ENCODE data around the gene PHF23.
"Not testable (repeated sequence)": the region's sequence is repeated elsewhere in the genome, so short reads cannot be mapped to it uniquely, and the experiment has no call there.

Gene PHF23

DNA sequence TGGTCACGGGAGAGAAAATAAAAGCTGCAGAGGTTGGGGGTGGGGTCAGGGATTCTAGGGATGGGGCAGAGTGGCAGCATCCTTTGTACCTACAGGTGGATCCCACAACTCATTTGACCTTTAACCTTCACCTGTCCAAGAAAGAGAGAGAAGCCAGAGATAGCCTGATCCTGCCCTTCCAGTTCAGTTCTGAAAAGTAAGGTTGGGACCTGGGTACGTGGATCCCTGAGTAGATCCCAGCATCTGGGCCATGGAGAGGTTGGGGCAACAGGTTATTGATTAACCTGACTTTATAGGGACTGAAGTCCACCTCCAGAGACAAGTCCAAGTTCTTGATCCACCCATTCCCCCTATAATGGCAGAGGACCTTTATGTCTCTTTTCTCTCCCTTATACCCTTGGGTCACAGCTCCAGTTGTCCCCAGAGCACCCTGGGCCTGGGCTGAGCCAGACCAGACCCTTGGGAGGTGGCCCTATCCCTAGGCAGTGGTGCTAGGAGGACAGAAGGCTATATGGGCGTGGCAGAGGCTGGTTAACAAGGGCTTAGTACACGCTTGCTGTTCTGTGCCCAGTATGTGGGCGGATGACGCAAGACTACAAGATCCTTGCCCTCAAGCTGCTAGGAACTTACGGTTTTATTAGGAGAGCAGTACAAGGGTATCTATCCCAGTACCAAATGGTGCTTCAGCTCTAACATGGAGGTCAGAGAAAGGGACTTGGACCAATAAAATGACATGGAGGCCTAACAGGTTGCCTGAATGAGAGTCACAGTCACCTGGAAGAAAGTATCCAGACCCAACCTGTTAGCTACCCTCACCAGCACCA, 19.7 kb upstream of the PHF23 start:
- DNase-seq: no peak

DNA sequence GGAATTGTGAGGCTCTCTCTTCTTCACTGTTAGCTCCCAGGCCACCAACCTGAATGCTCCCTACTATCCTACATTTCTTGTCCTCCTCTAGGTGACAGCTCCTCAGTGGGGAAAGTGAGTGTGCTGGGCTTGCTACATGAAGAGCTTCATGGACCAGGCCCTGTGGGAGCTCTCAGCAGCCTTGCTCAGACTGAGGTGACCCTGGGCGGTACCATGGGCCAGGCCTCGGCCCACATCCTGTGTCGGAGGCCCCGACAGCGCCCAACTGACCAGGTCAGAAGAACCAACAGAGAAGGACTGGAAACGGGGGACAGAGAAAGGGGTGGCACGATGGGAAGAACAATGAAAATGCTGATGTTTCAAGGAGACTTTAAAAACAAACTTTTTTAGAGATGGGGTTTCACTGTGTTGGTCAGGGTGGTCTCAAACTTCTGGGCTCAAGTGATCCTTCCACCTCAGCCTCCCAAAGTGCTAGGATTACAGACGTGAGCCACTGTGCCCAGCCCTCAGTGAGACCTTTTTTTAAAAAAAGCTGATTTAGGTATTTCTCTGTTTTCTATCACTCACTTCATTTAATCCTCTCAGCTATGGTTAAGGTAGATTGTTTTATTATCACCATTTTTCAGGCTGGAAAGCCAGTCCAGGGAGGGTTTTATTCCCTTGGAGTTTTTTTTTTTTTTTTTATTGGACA, 17.7 kb upstream of the PHF23 start:
- no peak for DNase-seq

- no peak for DNase-seq
Observed at GRCh38 chr17:7254511-7254910, 15.3 kb upstream of the PHF23 start.

DNA sequence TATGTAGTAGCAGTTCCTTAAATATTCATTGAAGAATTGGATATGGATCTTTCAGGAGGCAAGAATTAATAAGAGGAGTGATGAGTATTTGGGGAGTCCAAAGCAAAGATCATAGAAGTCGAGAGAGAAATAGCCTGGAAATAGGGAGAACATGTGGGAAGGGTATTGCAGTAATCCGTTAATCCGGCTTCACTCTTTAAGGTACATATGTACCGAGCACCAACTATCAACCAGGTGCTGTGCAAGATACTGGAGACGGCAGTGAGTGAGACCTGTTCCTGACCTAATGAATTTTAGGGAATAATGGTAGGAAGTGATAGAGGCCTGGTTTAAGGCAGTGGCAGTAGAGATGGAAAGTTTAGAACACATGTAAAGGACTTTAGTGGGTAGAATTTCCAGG, 13.8 kb upstream of the PHF23 start:
- DNase-seq: no peak

DNA sequence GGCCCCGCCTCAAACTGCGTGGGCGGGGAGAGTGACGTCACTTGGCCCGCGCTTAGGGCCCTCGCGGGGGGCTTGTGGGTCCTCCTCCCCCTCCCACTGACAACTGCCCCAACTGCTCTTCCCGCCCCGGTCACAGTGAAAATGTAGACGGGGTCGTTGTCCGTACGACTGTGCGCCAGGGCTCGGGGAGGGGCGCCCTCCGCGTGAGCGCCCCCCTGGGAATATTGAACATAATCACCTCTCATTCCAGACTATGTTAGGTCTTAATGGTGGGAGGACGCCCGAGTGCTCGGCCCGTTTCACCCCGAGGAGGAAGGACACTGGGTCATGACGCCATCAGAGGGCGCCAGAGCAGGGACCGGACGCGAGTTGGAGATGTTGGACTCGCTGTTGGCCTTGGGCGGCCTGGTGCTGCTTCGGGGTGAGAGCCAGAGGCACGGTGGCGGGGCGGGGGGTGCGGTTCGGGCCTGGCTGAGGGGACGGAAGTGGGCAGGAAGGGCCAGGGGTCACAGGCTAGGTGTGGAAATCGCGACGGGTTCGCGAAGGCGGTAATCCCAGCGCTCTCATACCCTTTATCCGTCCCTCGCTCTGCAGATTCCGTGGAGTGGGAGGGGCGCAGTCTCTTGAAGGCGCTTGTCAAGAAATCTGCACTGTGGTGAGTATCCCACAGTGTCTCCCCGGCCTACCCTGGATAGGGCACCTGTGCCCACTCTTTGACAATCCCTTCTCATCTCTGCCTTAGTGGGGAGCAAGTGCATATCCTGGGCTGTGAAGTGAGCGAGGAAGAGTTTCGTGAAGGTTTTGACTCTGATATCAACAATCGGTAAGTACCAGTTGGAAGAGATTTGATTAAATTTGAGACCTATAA, 13.2 kb upstream of the PHF23 start, which contains the start of gene ELP5:
Gene ELP5, plus strand, starts transcription at position 40 of the 868 bp plus-strand sequence. Its CDS starts 336 bp downstream, at position 376.
- DNase-seq: peak; percentile 47 to 59

- peak; percentile 86 to 89 for DNase-seq
Observed at GRCh38 chr17:7251661-7252175, 12.5 kb upstream of the PHF23 start, which contains the start of gene CTDNEP1. TSS of gene CTDNEP1 (minus strand) at chr17:7251734. CDS start at chr17:7251296, 438 bp downstream.

- no peak for DNase-seq
Observed at GRCh38 chr17:7250695-7251627, 11.7 kb upstream of the PHF23 start.

- DNase-seq: no peak
Observed at GRCh38 chr17:7249830-7250229, 10.6 kb upstream of the PHF23 start.

DNA sequence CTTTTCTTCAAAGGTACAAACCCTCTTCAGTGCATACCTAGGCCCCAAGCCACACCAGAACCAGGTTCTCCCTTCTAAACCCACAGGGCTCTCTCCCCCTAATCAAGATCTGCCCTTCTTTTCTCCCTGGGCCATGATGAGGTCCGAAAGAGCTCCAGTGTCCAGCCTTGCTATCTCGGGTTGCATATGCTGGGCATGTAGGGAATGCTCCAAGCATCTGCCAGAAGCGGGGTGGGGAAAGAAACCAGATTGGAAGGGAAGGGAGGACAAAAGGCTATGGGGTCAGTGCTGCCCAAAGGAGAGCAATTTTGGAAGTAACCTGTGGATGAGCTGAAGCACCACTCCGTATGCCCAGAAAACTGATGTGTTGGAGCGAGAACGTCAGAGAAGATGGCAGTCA, 10.0 kb upstream of the PHF23 start:
- no peak for DNase-seq

GRCh38 chr17:7248796-7249195, 9.5 kb upstream of the PHF23 start:
- DNase-seq: no peak

DNA sequence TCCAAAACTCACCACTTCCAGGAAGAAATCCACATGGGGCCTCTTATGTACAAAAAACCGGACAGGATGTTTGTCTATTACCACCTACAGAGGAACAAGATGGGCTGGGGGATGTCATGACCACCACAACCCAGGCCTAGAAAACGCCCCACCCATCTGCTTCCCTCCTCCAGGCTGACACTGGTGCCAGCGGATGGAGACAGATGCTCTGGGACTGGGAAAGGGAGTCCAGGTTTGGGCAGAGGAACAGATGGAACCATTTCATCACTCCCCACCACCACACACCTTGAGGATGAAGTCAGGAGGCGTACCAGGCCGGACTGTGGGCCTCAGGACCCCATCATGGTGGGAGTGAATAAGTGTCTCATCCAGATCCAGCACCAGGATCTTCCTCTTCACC, 7.5 kb upstream of the PHF23 start:
- no peak for DNase-seq

DNA sequence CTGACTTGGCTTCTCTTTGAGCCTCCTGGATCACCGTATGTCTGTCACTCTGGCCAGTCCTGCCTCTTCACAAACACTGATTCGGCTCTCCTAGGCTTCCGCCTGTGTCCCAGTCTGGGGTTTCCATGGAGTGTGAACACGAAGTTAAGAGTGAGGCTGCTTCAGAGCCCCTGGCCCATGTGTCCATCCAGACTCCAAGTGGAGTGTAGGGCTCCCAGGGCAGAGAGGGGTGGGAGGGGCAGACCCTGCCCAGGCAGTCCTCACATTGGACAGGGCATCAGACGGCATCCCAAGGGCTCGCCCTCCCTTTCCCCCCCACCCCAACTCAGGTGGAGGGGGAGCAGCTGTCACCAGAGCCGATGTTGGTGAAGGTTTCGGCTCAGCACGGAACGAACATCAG, 4.6 kb upstream of the PHF23 start:
- not testable (repeated sequence) for DNase-seq

DNA sequence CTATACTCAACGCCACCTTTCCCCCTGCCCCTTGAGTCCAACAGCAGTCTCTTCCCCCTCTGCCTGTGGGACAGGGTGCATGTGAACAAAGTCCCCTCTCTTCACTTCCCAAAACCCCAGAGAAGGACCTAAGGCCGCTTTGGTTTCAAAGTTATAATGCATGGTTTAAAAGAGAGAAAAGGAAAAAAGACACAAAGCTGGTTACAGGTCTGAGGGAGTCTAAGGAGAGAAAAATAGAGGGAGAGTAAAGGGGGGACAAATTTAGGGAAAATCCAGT, 4.1 kb upstream of the PHF23 start:
- no peak for DNase-seq

DNA sequence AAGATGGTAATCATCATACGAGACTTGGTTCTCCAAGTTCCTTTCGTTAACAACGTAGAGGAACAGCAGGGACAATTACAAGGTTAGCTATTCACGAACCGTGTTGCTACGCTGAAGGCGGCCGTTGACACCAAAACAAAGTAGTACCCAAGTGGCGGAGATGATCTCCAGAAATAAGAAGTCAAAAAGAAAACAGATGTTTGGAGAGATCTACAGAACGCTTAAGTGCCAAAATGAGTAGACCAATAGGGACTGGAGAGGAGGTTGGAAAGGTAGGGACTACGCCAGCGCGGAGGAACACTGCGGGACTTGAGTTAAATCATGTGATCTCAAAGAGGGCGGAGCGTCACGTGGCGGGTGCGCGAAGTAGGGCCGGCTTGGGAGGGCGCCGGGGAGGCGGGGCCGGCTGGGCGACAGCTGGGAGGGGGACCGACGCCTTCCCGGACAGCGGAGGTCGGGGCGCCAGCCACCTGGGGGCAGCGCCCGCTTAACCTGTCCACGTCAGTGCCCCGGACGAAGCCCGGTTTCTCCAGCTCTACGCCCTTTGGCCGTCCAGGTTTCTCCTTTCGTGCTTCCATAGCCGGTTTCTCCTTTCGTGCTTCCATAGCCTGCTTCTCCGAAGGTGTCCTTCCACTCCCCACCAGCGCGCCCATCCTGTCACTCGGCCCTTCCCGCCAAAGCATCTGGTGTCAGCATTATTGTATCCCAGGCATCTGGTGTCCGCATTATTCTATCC, 3.6 kb upstream of the PHF23 start:
- peak; percentile 71 to 93 for DNase-seq

GRCh38 chr17:7241783-7242716, 2.8 kb upstream of the PHF23 start, which contains the start of gene GABARAP:
TSS of gene GABARAP (minus strand) at chr17:7242449. CDS start at chr17:7242330, 119 bp downstream.
- DNase-seq: peak; percentile 59 to 80

DNA sequence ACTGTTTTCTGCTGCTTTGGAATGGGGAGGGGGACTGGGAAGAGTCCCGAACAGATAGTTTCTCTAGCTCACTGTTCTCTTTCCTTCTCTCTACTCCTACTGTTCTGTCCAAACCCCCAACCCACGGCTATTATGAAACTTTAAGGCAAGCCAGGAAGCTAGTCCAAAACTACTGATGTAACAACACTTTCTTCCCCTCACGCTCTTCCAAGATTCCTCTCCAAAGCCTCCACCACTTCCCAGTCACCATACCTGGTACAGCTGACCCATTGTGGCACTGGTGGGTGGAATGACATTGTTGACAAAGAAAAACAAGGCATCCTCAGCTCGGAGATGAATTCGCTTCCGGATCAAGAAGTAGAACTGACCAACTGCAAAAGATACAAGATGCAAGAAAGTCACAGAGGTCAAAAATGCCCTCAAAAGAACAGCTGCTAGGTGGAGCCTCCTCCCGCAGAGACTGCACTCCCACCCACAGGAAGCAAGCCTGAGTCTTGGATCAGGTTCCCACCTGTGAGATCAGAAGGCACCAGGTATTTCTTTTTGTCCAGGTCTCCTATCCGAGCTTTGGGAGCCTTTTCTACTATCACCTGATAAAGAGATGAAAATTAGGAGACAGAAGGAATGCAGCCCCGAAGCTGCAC, 2.0 kb upstream of the PHF23 start:
- no peak for DNase-seq

DNA sequence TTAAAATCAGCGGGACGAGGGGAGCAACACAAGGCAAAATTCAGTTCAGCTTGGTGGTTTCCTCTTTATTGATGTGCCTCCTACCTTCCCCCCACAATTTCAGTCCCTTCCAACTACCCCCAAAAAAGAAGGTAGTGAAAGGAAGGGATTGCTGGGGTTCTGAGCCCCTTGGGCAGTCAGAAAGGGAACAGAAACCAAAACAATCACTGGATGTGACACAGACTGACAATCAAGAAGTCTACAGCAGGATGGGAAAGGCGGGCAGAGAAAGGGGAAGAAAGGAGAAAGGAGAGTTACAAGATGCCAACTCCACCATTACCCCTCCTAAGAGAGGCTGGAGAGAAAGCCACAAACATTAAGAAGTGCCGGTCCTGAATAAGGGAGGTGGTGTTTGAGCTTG, 1.1 kb upstream of the PHF23 start:
- no peak for DNase-seq

GRCh38 chr17:7238420-7239090, 702 bp downstream of the PHF23 start:
- DNase-seq: no peak

All from NCI-H187 (cell line).